GM18907 (cell line): Measurements from ENCODE around the gene SSR1.
"Not testable (repeated sequence)": the region's sequence is repeated elsewhere in the genome, so short reads cannot be mapped to it uniquely, and the experiment has no call there.

Experiments
- ATAC-seq: cut with Tn5 transposase; IDR thresholded peaks from one replicate; pipeline ENCODE4 v1.9.1; 2021; ENCODE audit warnings: mild to moderate bottlenecking, moderate library complexity; ENCODE audit not compliant: unreplicated experiment

SSR1 gene

DNA sequence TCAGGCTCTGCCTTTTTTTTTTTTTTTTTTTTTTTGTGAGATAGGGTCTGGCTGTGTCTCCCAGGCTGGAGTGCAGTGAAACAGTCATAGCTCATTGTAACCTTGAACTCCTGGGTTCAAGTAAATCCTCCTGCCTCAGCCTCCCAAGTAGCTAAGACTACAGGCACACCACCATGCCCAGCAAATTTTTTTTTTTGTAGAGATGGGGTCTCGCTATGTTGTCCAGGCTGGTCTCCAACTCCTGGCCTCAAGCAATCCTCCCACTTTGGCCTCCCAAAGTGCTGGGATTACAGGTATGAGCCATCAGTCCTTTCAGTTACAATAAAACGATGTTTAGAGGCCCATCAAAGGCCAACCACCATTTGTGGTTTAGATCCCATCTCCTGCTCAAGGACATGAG lies 6.4 kb upstream of the SSR1 start:
- ATAC-seq, result not testable (repeated sequence)

DNA sequence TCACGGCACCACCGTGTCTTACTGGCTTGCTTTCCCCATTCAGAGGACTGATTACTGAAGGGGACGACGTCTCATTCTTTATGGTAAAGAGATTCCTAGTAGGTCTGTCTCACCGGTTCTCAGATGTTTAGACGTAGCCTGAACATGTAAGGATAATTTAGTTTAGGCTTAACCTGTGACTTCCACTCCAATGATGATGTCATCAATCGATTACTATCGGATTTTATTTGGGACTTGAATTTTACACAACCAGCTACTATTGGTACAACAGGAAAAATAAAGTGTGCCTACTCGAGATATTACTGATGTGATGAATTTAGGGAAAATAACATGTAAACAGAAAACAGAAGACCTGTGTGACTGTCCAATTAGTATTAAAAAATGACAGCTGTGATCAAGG lies 4.5 kb upstream of the SSR1 start:
- ATAC-seq, result no peak

DNA sequence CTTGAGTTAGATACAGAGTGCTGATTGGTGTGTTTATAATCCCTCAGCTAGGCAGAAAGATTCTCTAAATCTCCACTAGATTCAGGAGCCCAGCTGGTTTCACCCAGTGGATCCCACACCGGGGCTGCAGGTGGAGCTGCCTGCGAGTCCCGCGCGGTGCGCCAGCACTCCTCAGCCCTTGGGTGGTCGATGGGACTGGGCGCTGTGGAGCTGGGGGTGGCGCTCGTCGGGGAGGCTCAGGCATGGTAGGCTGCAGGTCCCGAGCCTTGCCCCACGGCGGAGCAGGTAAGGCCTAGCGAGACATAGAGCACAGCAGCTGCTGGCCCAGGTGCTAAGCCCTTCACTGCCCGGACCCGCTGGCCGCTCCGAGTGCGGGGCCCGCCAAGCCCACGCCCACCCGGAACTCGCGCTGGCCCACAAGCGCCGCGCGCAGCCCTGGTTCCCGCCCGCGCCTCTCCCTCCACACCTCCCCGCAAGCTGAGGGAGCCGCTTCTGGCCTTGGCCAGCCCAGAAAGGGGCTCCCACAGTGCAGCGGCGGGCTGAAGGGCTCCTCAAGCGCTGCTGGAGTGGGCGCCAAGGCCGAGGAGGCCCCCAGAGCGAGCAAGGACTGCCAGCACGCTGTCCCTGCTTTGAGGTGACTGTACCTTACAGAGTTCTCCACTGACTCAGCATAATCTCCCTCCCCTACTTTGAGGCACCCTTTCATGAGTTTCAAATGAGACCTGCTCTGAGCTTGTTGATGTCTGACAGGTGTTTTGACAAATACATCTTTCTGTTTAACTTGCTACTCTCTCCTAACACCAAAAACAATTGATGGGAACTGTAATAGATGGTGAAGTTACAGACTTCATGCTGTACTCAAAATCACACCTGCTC lies 3.9 kb upstream of the SSR1 start:
- ATAC-seq, result no peak

DNA sequence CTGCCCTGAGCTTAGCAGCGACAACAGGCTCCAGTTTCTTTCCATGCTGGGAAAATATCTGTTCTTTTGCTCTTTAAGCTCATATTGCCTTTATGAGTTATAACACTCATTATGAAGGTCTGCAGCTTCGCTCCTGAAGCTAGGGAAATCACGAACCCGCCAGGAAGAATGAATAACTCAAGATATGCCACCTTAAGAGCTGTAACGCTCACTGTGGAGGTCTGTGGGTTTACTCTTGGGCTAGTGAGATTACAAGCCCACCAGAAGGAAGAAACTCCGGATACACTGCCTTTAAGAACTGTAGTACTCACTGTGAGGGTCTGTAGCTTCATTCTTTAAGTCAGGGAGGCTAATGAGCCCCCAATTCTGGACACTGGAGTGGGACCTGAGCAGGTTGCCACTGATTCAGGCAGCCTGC lies 3.0 kb upstream of the SSR1 start:
- ATAC-seq, result no peak

DNA sequence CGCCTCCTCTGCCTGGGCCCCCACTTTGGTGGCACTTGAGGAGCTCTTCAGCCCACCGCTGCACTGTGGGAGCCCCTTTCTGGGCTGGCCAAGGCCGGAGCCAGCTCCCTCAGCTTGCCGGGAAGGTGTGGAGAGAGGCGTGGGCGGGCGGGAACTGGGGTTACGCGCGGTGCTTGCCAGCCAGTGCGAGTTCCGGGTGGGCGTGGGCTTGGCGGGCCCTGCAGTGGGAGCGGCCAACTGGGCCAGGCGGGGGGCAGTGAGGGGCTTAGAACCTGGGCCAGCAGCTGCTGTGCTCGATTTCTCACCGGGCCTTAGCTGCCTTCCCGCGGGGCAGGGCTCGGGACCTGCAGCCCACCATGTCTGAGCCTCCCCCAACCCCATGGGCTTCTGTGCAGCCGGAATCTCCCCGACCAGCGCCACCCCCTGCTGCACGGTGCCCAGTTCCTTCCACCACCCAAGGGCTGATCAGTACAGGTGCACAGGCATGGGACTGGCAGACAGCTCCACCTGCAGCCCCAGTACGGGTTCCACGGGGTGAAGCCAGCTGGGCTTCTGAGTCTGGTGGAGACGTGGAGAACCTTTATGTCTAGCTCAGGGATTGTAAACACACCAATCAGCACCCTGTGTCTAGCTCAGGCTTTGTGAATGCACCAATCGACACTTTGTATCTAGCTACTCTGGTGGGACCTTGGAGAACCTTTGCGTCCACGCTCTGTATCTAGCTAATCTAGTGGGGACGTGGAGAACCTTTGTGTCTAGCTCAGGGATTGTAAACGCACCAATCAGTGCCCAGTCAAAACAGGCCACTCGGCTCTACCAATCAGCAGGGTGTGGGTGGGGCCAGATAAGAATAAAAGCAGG lies 2.3 kb upstream of the SSR1 start:
- ATAC-seq, result not testable (repeated sequence)

DNA sequence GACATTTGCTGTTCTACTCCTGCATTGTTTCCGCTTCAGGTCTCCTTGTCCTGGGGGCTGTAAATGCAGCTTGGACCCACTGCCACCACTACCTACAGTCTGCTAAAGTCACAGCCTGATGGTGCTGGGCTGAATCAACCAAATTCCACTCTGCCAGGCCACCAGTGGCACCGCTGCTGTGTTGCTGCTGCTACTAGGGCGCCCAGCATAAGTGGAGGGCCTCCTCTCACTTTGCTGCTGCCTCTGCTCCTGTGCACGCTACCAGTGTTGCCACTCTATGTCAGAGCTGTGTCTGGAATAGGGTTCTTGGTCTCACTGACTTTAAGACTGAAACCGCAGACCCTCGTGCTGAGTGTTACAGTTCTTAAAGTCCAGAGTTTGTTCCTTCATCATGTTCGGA lies 1.4 kb upstream of the SSR1 start:
- ATAC-seq, result no peak

DNA sequence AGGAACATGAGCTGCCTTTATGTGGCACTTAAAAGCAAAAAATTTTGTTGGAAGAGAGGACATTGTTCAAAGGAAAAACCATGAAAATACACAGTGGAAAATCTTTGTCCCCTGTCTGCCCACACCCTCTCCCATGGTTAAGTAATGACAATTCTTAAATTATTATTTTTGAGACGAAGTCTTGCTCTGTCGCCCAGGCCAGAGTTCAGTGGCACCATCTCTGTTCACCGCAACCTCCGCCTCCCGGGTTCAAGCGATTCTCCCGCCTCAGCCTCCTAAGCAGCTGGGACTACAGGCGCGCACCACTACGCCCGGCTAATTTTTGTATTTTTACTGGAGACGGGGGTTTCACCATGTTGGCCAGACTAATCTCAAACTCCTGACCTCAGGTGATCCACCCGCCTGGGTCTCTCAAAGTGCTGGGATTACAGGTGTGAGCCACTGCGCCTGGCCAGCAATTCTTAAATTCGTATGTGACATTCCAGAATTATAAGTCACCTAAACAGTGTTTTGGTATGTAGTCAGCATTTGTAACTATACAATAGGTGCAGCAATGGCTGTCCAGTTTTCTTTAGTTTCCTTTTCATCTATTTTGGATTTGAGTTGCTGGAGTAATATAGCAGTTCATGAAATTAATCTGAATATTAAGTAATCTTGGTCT lies 636 bp upstream of the SSR1 start:
- no peak for ATAC-seq

DNA sequence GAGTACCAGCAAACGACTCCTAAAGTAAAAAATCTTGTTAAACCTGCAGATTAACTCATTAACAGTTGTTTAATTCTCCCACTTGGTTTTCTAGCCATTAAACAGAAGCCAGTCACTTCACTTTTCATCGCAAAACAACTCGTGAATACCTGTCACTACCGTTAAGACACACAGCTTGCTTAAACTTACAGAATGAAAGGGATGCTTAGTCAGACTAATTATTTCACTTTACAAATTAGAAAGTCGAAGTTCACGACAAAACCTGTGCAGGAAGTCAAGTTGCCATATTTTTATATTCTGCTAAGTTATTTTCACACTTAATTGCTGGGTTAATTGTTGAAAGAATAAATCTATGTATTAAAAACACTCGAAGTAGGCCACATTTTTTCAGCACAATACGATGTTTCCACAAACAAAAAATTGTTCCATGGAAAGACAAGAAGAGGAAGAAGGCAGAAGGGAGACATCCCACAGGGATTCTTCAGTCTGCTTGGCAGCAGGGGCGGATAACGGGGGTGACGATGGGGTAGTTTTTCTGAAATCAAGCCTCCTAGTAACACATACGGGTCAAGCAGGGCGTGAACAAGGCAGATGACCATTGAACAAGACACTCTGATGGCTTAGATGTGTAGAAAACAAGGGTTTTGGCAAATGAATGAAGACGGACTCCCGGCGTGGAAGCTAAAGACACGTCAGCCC lies 933 bp downstream of the SSR1 start:
- peak; percentile 3 for ATAC-seq

DNA sequence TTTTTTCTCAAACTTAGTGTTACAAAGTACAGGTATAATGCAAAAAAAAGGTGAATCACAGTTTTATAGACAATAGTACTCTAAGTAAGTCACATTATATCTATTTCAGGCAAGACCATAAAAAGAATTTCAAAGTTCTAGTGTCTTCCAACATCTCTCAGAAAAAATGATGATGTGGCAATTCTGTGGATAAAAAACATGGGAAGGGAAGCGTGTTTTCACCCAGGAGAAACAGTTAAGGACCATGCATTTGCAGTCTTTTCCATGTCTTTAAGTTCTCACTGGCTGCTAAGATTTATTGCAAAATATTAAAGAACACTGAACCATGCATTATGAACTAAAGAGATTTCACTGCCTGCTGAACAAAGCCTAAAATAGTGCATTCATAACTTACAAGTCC lies 1.8 kb downstream of the SSR1 start:
- ATAC-seq, result no peak

DNA sequence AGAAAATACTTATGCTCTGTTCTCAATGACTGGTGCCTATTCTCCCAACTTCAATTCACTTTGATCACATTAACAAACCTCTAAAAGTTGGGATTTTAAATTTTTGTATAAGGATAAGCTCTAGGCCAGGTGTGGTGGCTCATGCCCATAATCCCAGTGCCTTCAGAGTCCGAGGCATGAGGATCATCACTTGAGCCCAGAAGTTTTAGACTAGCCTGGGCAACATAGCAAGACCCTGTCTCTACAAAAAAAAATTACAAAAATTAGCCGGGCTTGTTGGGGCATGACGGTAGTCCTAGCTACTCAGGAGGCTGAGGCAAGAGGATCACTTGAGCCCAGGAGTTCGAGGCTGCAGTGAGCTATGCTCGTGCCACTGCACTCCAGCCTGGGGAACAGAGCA lies 3.9 kb downstream of the SSR1 start:
- no peak for ATAC-seq

DNA sequence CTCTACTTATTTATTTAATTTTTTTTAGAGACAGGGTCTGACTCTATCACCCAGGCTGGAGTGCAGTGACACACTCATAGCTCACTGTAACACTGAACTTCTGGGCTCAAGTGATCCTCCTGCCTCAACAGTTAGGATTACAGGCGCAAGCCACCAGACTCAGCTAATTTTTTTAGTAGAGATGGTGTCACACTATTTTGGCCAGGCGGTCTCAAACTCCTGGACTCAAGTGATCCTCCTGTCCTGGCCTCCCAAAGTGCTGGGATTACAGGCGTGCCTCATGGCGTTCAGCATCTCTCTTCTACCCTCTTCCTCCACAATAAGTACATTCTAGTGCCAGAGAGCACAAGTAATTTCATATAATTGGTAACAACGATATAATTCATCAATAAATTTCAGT lies 5.5 kb downstream of the SSR1 start:
- ATAC-seq, result no peak

DNA sequence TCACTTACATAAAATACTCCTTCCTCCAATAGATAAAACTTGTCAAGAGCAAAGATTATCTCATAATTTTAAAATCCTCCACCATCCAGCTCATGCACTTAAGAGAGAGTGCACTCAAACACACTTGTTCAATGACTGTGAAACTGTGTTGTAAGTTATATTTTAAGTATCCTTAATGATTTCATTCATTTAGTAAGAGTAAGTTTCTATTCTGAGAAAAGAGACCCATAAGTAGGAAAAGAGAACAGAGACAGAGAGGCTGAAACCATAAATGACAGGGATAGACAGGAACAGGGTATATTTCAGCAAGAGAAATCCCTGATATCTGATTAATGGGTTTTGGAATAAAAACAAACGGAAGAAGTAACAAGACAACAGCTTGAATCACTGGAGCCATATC lies 8.2 kb downstream of the SSR1 start:
- ATAC-seq, result no peak

DNA sequence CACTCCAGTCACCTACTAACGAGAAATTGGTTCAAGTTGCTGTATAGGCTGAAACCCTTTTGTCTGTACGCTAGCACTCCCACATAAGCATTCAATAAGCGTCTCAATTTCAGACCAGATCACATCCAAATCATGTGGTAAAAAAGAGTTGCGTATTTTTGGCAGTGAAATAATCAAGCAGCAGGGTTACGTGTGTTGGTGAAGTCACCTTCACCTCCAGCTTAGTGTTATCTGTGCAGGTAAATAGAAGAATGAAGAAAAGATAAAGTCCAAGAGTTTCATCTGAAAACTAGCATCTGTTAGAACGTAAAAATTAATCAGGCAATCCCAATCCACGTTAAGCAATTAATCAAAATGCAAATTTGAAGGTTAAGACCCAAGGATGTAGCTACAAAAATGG lies 11.3 kb downstream of the SSR1 start:
- no peak for ATAC-seq

DNA sequence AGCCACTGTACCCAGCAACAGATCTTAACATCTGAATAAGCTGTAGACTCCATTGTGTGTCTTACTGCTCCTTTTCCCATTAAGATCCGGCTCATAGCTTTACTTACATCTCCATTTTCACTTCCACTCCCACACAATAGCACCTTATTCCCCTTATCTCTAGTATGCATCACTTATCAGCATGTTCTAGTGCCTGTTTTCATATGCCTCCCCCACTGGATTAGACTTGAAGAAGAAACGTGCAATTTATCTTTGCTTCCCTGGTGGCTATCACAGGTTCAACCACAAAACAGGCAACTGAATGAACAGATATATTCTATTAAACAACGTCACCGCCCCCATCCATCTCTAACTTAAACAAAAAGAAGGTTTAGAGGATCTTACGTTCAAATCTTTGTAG lies 12.1 kb downstream of the SSR1 start:
- ATAC-seq, result no peak

DNA sequence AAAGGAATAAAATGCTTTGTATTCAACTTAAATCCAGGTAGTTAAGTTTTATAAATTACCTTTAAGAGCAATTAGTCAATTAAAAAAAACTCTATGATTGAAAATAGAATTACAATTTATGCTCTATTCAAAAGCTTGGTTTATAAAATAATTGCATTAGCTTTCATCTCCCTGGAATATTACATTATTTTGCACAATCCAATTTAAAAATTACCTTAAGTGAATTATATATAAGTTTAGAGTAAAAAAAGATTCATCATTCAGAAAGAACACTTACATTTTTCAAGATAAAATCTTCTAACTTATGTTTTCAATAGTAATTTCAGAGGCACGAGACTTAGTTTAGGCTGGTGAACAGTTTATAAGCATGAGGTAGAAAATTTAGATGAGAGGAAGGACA lies 14.9 kb downstream of the SSR1 start:
- ATAC-seq, result no peak

DNA sequence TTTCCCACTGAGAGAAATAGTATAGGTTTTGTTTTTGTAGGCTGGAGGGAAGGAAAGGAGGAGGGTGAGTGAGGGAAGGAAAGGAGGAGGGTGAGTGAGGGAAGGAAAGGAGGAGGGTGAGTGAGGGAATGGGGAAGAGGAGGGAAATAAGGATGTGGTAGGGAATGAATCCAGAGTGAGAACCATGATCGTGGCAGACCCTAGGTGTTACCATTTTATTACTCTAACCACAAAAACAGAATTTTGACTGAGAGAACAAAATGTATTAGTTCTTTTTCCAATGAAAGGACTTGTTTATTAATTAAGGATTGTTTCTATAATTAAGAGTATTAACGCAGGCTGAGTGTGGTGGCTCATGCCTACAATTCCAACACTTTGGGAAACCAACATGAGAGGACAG lies 16.4 kb downstream of the SSR1 start:
- no peak for ATAC-seq

DNA sequence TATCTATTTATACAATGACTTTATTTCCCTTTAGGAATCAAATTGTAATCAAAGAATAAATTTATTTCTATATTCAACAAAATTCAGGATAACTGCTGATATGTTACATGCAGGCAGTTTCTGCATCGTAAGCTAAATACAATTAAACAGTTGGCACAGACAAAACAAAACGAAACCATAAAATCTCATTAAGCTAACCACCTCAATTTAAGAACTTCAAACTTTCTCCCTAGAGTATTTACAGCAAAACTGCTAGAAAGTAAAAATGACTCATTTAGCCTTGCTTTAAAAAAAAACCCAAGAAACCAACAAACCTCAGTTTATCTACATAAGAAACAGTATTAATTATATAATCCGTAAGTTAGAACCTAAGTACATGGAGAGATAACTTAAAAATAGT lies 17.1 kb downstream of the SSR1 start:
- ATAC-seq, result no peak

DNA sequence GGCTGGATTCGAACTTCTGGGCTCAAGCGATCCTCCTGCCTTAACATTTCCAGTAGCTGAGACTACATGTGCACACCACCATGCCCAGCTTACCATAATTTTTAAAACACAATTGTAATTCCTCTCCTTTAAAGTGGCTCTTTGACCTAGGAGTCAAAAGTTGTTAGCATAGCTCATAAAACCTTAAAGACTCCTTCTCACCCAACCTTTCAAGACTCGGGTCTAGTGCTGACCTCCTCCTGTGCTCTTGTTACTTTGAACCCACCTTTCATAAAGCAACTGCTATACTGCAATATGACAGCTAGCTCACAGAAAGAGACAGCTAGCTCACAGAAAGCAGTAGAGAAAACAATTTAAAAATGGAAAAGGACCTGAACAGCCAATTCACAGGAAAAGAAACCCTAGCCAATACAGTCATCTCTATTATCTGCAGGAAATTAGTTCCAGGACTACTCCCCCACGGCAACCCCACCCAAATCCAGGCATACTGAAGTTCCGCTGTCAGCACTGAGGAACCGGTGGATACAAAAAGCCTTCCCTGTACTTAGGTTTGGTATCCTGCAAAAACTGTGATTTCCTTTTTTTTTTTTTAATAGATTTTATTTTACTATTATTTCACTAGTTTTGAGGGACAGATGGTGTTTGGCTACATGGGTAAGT lies 20.3 kb downstream of the SSR1 start:
- no peak for ATAC-seq

DNA sequence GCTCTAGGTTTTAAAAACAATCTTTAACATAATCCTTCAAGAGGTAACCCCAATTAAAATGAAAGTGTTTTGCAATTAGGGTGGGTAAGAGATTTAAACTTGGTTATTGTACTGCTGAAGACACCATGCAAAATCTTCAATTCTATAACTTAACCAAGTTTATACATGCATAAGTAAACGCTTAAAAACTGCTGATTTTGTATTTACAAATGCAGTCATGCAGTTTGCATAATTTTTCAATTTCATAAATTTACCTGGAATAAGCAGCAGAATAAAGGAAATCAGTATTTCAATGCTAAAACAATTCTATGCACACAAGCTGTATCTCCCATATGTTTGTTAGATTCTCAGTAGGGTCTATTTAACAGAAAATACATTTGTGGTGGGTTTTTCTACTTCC lies 22.9 kb downstream of the SSR1 start:
- no peak for ATAC-seq

DNA sequence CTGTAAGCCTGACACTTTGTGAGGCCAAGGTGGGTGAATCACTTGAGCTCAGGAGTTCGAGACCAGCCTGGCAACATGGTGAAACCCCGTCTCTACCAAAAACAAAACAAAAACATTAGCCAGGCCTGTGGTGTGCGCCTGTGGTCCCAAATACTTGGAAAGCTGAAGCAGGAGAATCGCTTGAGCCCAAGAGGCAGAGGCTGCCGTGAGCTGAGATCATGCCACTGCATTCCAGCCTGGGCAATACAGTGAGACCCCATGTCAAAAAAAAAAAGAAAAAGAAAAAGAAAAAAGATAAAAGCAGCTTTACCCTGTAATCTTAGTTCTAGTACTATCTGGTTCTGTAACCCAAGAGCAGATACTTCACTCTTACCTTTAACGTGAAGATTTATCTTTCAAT lies 27.6 kb downstream of the SSR1 start:
- ATAC-seq, result no peak

DNA sequence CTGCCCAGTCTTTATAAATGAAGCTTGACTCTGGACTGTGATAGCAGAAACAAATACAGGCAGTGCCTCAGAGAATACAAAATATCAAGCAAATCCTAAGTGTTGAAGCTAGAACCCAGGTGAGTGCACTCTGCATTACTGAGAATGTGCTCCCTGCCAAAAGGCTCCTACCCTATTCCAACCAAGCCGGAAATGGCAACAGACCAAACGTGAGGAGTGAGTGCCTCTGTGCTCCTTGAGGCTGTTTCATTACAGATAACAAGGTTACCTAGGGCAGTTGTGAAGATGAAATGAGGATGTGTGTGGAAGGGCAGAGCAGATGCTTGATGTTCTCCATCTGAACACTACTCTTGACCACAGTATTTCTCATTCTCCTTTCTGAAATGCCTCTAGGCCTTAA lies 29.3 kb downstream of the SSR1 start:
- ATAC-seq, result no peak
